Mucosa of rectum (tissue), 2 donors: Measurements from ENCODE around the gene ZKSCAN3.
A peak's percentile ranks its signal among the peaks of the same experiment; 100 is the strongest.

Experiments used
- H3K27ac ChIP-seq, 2 donors: one replicate each; pipeline ENCODE4 v1.7.0; 2013; ENCODE audit warnings: inconsistent platforms in 2 of 2, low read depth in 2 of 2, low read length in 2 of 2
- H3K27me3 ChIP-seq, 2 donors: one replicate each; pipeline ENCODE4 v1.7.0; 2013; ENCODE audit warnings: low read length in 2 of 2; ENCODE audit not compliant: control insufficient read depth in 2 of 2, insufficient read depth in 2 of 2
- H3K36me3 ChIP-seq, 2 donors: one replicate each; pipeline ENCODE4 v1.7.0; 2013; ENCODE audit warnings: low read length in 2 of 2; ENCODE audit not compliant: control insufficient read depth in 2 of 2, insufficient read depth in 2 of 2
- H3K4me1 ChIP-seq, 2 donors: one replicate each; pipeline ENCODE4 v1.7.0; 2013; ENCODE audit warnings: low read length in 2 of 2, mild to moderate bottlenecking in 1 of 2; ENCODE audit not compliant: control insufficient read depth in 2 of 2, insufficient read depth in 2 of 2
- H3K4me3 ChIP-seq, 2 donors: one replicate each; pipeline ENCODE4 v1.7.0; 2013; ENCODE audit warnings: low read length in 2 of 2
- H3K9ac ChIP-seq, 2 donors: one replicate each; pipeline ENCODE4 v1.7.0; 2013; ENCODE audit warnings: low read length in 2 of 2, low read depth in 1 of 2, mild to moderate bottlenecking in 1 of 2
- H3K9me3 ChIP-seq, 2 donors: one replicate each; pipeline ENCODE4 v1.7.0; 2013; ENCODE audit warnings: low read length in 2 of 2; ENCODE audit not compliant: control insufficient read depth in 2 of 2
- donor health status: healthy.
- donor health status: Normal muscosa, but diverticular disease.

ZKSCAN3 gene

GRCh38 chr6:28326371-28326948 lies 23.3 kb upstream of the ZKSCAN3 start:
- Histone ChIP-seq H3K4me1 (no peaks in the 10 kb centered on the region), H3K9ac (no peak overlapping the region), H3K36me3 (peaks cover 24 to 31% of the 10 kb centered on the region in 2 donors), H3K27ac (no peak overlapping the region), H3K27me3 (no peaks in the 10 kb centered on the region), H3K9me3 (peaks cover 13 to 21% of the 10 kb centered on the region in 2 donors), H3K4me3 (peak overlapping the region in 1 of 2 donors; percentile 14)

GRCh38 chr6:28330041-28330440 lies 19.7 kb upstream of the ZKSCAN3 start:
- no peak overlapping the region for H3K9ac ChIP-seq
- peaks cover 24 to 26% of the 10 kb centered on the region in 2 donors for H3K36me3 ChIP-seq
- H3K9me3 ChIP-seq = peaks cover 13 to 21% of the 10 kb centered on the region in 2 donors
- H3K4me1 ChIP-seq = peaks cover 2 to 6% of the 10 kb centered on the region in 2 donors
- H3K4me3 ChIP-seq = no peak overlapping the region
- H3K27ac ChIP-seq = no peak overlapping the region
- H3K27me3 ChIP-seq = no peaks in the 10 kb centered on the region

- Histone ChIP-seq H3K36me3 (peaks cover 6% of the 10 kb centered on the region in 2 donors), H3K9me3 (no peaks in the 10 kb centered on the region), H3K9ac (no peak overlapping the region)
These were observed 16.7 kb upstream of the ZKSCAN3 start for GRCh38 chr6:28333047-28333446.

DNA sequence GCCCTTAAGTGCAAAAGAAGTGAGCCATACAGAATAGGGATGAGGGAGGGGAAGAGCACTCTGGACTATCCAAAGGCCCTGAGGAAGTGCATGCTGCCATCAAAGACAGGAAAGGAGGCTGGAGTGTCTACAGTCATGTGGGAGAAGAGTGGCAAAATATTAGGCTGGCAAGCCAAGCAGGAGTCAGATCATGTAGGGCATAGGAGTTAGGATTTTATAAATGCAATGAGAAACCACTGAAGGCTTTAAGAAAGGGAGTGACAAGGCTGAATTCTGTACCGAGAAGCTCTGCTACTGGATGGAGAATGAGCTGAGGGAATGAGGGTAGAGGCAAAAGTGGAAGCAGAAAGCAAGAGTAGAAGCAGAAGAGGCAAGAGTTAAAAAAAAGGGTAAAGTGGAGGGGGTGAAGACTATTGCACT lies 16.1 kb upstream of the ZKSCAN3 start:
- Histone ChIP-seq H3K27ac (no peak overlapping the region), H3K4me3 (no peak overlapping the region), H3K36me3 (peaks cover 6% of the 10 kb centered on the region in 2 donors), H3K9me3 (no peaks in the 10 kb centered on the region), H3K27me3 (no peaks in the 10 kb centered on the region), H3K4me1 (peaks cover 7 to 8% of the 10 kb centered on the region in 2 donors), H3K9ac (no peak overlapping the region)

More at GRCh38 chr6:28333047-28333446, 16.7 kb upstream of the ZKSCAN3 start:
- H3K27ac ChIP-seq = no peak overlapping the region
- peaks cover 7 to 8% of the 10 kb centered on the region in 2 donors for H3K4me1 ChIP-seq
- no peak overlapping the region for H3K4me3 ChIP-seq
- no peaks in the 10 kb centered on the region for H3K27me3 ChIP-seq

DNA sequence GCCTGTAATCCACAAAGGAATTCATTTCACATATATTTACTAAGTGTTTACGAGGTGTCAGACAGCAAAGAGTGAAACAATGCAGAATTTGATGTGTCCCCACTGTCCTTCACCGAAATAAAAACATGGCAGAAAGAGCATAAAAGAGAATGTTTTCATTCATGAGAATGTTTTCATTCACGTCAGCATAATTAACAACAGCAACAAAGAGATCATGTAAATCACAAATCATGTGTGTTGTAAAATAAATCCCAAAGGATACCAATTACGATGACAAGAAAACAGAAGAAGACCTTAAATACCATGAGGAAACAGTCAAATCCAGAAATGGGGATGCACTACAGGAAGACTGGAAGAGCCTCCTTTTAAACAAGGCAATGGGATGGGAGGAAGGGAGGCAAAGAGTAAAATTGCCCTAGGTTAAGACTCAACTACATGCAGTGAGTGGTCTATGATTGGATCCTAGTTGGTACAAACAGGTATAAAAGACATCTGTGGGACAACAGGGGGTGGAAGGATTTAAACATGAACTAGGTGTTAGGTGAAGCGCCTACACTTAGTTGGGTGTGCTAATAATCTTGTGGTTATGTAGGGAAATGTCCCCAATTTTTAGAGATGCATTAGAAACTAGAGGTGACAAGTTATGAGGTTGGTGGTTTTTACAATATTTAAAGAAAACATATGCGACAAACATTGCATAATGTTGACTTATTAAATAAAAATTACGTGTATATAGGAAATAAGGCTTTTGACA lies 15.3 kb upstream of the ZKSCAN3 start:
- Histone ChIP-seq H3K4me1 (peaks cover 7 to 8% of the 10 kb centered on the region in 2 donors), H3K9ac (peak overlapping the region; percentile 91 to 96), H3K4me3 (peak overlapping the region; percentile 88 to 94), H3K27me3 (no peaks in the 10 kb centered on the region), H3K27ac (peak overlapping the region in 1 of 2 donors; percentile 98), H3K9me3 (no peaks in the 10 kb centered on the region), H3K36me3 (no peaks in the 10 kb centered on the region)

DNA sequence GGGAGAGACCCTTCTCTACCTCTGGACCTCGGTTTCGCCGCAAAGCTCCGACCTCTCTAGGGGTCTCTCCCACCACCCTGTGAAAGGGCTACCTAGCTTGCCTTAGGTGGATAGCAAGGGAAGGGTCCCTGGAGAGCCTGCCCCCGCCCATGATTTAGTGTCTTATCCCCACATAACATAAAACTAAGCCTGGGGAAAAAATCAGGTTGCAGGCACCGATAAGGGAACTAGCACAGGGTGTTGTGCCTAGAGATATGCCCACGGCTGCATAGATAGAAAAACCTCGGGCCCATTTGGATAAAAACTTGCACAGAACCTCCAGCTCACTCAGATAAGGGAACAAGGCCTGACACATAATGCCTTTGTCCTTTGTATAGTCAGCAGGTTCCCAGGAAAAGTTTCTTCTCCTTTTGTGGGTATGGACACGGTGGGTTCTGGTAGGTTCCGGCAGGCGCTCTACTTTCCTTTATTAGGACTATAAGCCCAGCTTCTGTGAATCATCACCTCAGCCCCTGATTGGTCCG lies 14.6 kb upstream of the ZKSCAN3 start:
- Histone ChIP-seq H3K4me1 (peaks cover 7 to 8% of the 10 kb centered on the region in 2 donors), H3K27ac (peak overlapping the region; percentile 98 to 99), H3K9me3 (no peaks in the 10 kb centered on the region), H3K9ac (peak overlapping the region; percentile 91 to 96), H3K27me3 (no peaks in the 10 kb centered on the region), H3K36me3 (no peaks in the 10 kb centered on the region), H3K4me3 (peak overlapping the region; percentile 88 to 94)

DNA sequence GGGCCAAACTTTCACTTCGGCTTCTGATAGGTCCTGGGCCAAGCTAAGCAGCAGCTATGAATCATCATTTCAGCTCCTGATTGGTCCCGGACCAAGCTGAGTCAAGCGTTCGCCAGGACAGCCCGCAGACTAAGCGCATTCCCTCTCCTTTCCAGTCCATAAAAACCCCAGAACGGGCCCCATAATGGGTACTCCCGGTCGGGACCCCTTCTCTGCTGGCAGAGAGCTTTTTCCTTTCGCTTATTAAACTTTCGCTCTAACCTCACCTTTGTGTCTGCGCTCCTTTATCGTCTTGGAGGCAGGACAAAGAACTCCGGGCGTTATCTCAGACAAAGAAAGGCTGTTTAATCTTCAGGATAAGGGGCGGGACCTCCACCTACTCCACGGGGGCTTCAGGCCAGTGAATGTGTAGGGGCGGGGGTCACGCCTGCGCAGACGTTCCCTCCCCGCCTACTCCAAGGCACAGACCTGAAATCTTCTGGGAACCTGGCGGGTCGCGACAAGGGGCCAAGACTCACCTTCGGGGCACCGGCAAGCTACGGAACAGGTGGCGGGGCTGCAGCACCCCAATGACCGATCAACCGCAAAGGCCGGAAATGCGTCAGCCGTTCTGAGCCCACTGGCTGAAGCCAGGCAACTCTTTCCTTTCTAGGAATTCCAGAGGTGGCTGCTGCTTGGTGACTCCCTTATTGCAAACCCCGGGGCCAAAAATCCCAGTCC lies 14.0 kb upstream of the ZKSCAN3 start, which contains the start of gene ZSCAN31:
Gene ZSCAN31 (minus strand): TSS at position 585 of the 720 bp plus-strand sequence. CDS start 6,465 bp downstream, outside the sequence.
- peaks cover 7 to 8% of the 10 kb centered on the region in 2 donors for H3K4me1 ChIP-seq
- H3K9me3 ChIP-seq = no peaks in the 10 kb centered on the region
- peak within 1 kb of the TSS; percentile 98 to 99 for H3K27ac ChIP-seq
- H3K9ac ChIP-seq = peak within 1 kb of the TSS; percentile 91 to 96
- no peaks in the 10 kb centered on the region for H3K27me3 ChIP-seq
- no peaks in the 10 kb centered on the region for H3K36me3 ChIP-seq
- peak within 1 kb of the TSS; percentile 88 to 94 for H3K4me3 ChIP-seq

DNA sequence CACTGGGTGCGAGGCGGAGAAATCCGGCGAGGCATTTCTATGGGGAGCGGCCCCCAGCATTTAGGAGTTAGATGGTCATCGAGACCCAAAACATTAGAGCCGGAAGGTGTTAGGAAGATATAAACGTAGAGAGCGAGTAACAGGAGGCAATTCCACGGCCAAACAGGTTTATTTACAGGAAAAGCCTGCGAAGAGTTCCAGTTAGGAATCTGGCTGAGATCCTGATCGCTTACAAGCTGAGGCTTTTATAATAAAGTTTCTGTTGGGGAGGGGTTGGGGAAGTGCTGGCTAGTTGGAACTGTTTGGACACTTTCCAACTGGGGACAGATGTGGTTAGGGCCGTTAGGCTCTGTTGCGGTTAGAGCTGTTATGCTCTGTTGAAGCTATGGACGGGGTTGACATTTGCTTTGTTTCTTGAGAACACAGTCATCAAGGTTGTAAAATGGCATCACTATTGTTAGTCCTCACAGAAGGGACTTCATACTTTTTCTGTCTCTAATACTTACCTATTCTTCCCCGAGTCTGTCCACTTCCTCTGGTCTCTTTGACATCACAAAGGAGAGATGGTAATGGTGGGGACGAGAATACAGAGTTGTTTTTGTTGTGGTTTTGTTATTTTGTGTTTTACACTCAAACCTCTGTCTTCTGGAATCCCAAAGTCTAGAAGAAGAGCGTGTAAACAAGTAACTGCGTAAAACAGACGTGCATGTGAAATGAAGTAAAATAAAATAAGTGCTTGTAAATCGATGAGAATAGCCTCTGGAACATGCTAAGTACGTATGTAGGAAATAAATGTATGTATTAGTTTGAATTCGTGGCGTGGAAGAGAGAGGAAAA lies 13.2 kb upstream of the ZKSCAN3 start:
- peak overlapping the region; percentile 91 to 96 for H3K9ac ChIP-seq
- H3K4me3 ChIP-seq = peak overlapping the region; percentile 88 to 94
- peak overlapping the region; percentile 98 to 99 for H3K27ac ChIP-seq
- no peaks in the 10 kb centered on the region for H3K9me3 ChIP-seq
- no peaks in the 10 kb centered on the region for H3K27me3 ChIP-seq
- peaks cover 7 to 8% of the 10 kb centered on the region in 2 donors for H3K4me1 ChIP-seq
- H3K36me3 ChIP-seq = no peaks in the 10 kb centered on the region

DNA sequence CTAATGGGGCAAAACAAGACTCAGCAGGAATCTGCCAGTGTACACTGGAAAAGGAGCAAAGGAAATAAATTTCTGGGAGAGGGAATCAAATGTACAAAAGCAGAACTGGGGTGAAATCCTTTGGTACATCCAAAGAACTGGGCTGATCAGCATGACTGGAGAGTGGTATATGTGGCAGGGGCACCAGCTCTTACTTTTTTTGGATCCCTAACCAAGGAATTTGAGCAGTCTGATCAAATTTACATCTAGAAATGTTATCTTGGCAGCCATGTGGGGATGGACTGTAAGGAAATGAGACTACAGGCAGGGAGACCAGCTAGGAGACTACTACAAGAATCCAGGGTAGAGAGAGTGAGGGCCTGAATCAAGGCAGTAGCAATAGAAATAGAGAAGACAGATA lies 12.6 kb upstream of the ZKSCAN3 start:
- no peaks in the 10 kb centered on the region for H3K27me3 ChIP-seq
- H3K9me3 ChIP-seq = no peaks in the 10 kb centered on the region
- peak overlapping the region; percentile 98 to 99 for H3K27ac ChIP-seq
- H3K36me3 ChIP-seq = no peaks in the 10 kb centered on the region
- H3K9ac ChIP-seq = no peak overlapping the region
- peak overlapping the region in 1 of 2 donors; percentile 88 for H3K4me3 ChIP-seq
- H3K4me1 ChIP-seq = peaks cover 7 to 8% of the 10 kb centered on the region in 2 donors
